Measurements from ENCODE around the gene PLAU.
"Not testable (repeated sequence)": the region's sequence is repeated elsewhere in the genome, so short reads cannot be mapped to it uniquely, and the experiment has no call there.

The PLAU gene

GRCh38 chr10:73888514-73888913, 22.4 kb upstream of the PLAU start:
- TF ChIP-seq EZH2phosphoT487 (IDR thresholded peaks at IDR 0.05; ENCODE audit: low read length), result no peak
- TF ChIP-seq EZH2 (optimal IDR thresholded peaks at IDR 0.05; ENCODE audit: low read depth, low read length), result no peak
- TF ChIP-seq CTCF (IDR thresholded peaks at IDR 0.05; ENCODE audit: low read length), result no peak
- no peak overlapping the region for H2AFZ ChIP-seq (ENCODE audit: low read length)
- no peak for DNase-seq
- 0 out of 2 replicates have a peak overlapping the region, but pooled peaks have one; percentile 5 for H3K27ac ChIP-seq (ENCODE audit: low read length)
- no peak overlapping the region for H3K9ac ChIP-seq (ENCODE audit: low read length)
- no peaks in the 10 kb centered on the region for H3K36me3 ChIP-seq (replicated peaks; ENCODE audit: insufficient read depth, low read length)
- H3K4me3 ChIP-seq (ENCODE audit: low read length), result no peak overlapping the region
- no peaks in the 10 kb centered on the region for H3K9me2 ChIP-seq (replicated peaks; ENCODE audit: insufficient read depth, low read length)
- no peak overlapping the region for H3K4me2 ChIP-seq (ENCODE audit: low read depth, low read length)
- H3K27me3 ChIP-seq (replicated peaks; ENCODE audit: insufficient read depth, low read length), result no peaks in the 10 kb centered on the region
- no peaks in the 10 kb centered on the region for H4K20me1 ChIP-seq (ENCODE audit: insufficient read depth, low read length)
- H3K79me2 ChIP-seq (ENCODE audit: low read length), result no peaks in the 10 kb centered on the region
- H3F3A ChIP-seq (ENCODE audit: insufficient read depth, low read length), result no peaks in the 10 kb centered on the region
- 0 out of 2 replicates have a peak, but pooled peaks cover 5% of the 10 kb centered on the region for H3K4me1 ChIP-seq (ENCODE audit: low read length)
- no peaks in the 10 kb centered on the region for H3K9me3 ChIP-seq (replicated peaks; ENCODE audit: insufficient read depth, low read length)

- Histone ChIP-seq H3K4me1 (ENCODE audit: low read length) (0 out of 2 replicates have a peak, but pooled peaks cover 5% of the 10 kb centered on the region), H2AFZ (ENCODE audit: low read length) (no peak overlapping the region), H3K79me2 (ENCODE audit: low read length) (no peaks in the 10 kb centered on the region), H3K9me2 (replicated peaks; ENCODE audit: insufficient read depth, low read length) (no peaks in the 10 kb centered on the region), H3K9me3 (replicated peaks; ENCODE audit: insufficient read depth, low read length) (no peaks in the 10 kb centered on the region), H3K4me2 (ENCODE audit: low read depth, low read length) (no peak overlapping the region), H3K36me3 (replicated peaks; ENCODE audit: insufficient read depth, low read length) (no peaks in the 10 kb centered on the region), H3K4me3 (ENCODE audit: low read length) (no peak overlapping the region), H3K27me3 (replicated peaks; ENCODE audit: insufficient read depth, low read length) (no peaks in the 10 kb centered on the region), H3F3A (ENCODE audit: insufficient read depth, low read length) (no peaks in the 10 kb centered on the region), H4K20me1 (ENCODE audit: insufficient read depth, low read length) (no peaks in the 10 kb centered on the region), H3K9ac (ENCODE audit: low read length) (no peak overlapping the region), H3K27ac (ENCODE audit: low read length) (0 out of 2 replicates have a peak overlapping the region, but pooled peaks have one; percentile 5)
- TF ChIP-seq CTCF (IDR thresholded peaks at IDR 0.05; ENCODE audit: low read length), result no peak
- TF ChIP-seq EZH2phosphoT487 (IDR thresholded peaks at IDR 0.05; ENCODE audit: low read length), result no peak
- TF ChIP-seq EZH2 (optimal IDR thresholded peaks at IDR 0.05; ENCODE audit: low read depth, low read length), result no peak
- DNase-seq, result no peak
Observed at GRCh38 chr10:73889014-73889413, 21.9 kb upstream of the PLAU start.

- not testable (repeated sequence) for H3K4me2 ChIP-seq (ENCODE audit: low read depth, low read length); H3K79me2 ChIP-seq (ENCODE audit: low read length); H3K9ac ChIP-seq (ENCODE audit: low read length); H3K9me2 ChIP-seq (replicated peaks; ENCODE audit: insufficient read depth, low read length); H3K36me3 ChIP-seq (replicated peaks; ENCODE audit: insufficient read depth, low read length); H3K4me1 ChIP-seq (ENCODE audit: low read length); H3K27me3 ChIP-seq (replicated peaks; ENCODE audit: insufficient read depth, low read length); H3F3A ChIP-seq (ENCODE audit: insufficient read depth, low read length); H3K27ac ChIP-seq (ENCODE audit: low read length); H3K9me3 ChIP-seq (replicated peaks; ENCODE audit: insufficient read depth, low read length); H2AFZ ChIP-seq (ENCODE audit: low read length); H3K4me3 ChIP-seq (ENCODE audit: low read length); H4K20me1 ChIP-seq (ENCODE audit: insufficient read depth, low read length); DNase-seq
Observed at GRCh38 chr10:73889416-73889815, 21.5 kb upstream of the PLAU start.

- Histone ChIP-seq H2AFZ (ENCODE audit: low read length) (no peak overlapping the region), H3K4me2 (ENCODE audit: low read depth, low read length) (no peak overlapping the region), H3K4me1 (ENCODE audit: low read length) (0 out of 2 replicates have a peak, but pooled peaks cover 5% of the 10 kb centered on the region), H3K27me3 (replicated peaks; ENCODE audit: insufficient read depth, low read length) (no peaks in the 10 kb centered on the region), H3K9ac (ENCODE audit: low read length) (no peak overlapping the region), H3K27ac (ENCODE audit: low read length) (no peak overlapping the region), H3F3A (ENCODE audit: insufficient read depth, low read length) (no peaks in the 10 kb centered on the region), H3K4me3 (ENCODE audit: low read length) (no peak overlapping the region), H3K9me2 (replicated peaks; ENCODE audit: insufficient read depth, low read length) (no peaks in the 10 kb centered on the region), H3K79me2 (ENCODE audit: low read length) (no peaks in the 10 kb centered on the region), H3K9me3 (replicated peaks; ENCODE audit: insufficient read depth, low read length) (no peaks in the 10 kb centered on the region), H4K20me1 (ENCODE audit: insufficient read depth, low read length) (no peaks in the 10 kb centered on the region), H3K36me3 (replicated peaks; ENCODE audit: insufficient read depth, low read length) (no peaks in the 10 kb centered on the region)
- no peak for DNase-seq
- no peak for TF ChIP-seq EZH2phosphoT487 (IDR thresholded peaks at IDR 0.05; ENCODE audit: low read length)
- TF ChIP-seq EZH2 (optimal IDR thresholded peaks at IDR 0.05; ENCODE audit: low read depth, low read length), result no peak
Observed at GRCh38 chr10:73890261-73890660, 20.7 kb upstream of the PLAU start.

- not testable (repeated sequence) for H3K4me3 ChIP-seq (ENCODE audit: low read length); H3K27ac ChIP-seq (ENCODE audit: low read length)
Observed at GRCh38 chr10:73890830-73891229, 20.1 kb upstream of the PLAU start.

More at GRCh38 chr10:73890830-73891229, 20.1 kb upstream of the PLAU start:
- not testable (repeated sequence) for H2AFZ ChIP-seq (ENCODE audit: low read length); H3F3A ChIP-seq (ENCODE audit: insufficient read depth, low read length); H3K9me3 ChIP-seq (replicated peaks; ENCODE audit: insufficient read depth, low read length); H3K4me1 ChIP-seq (ENCODE audit: low read length); H3K4me2 ChIP-seq (ENCODE audit: low read depth, low read length); H3K27me3 ChIP-seq (replicated peaks; ENCODE audit: insufficient read depth, low read length); H3K79me2 ChIP-seq (ENCODE audit: low read length); H3K9ac ChIP-seq (ENCODE audit: low read length); H4K20me1 ChIP-seq (ENCODE audit: insufficient read depth, low read length); H3K9me2 ChIP-seq (replicated peaks; ENCODE audit: insufficient read depth, low read length); H3K36me3 ChIP-seq (replicated peaks; ENCODE audit: insufficient read depth, low read length); DNase-seq

Data from MM.1S (cell line).